Uterus (tissue), 2 donors: ENCODE measurements around the gene MPND.

ENCODE experiments used
- CTCF ChIP-seq, 4 experiments: fragments of 200-600 bp in 2 of 4; fragments of 450-650 bp in 2 of 4; sonication (generic) in 2 of 4; IDR thresholded peaks; one replicate each; pipeline ENCODE4 v1.5.1; 2016 to 2019; ENCODE audit warnings: antibody characterized with exemption in 4 of 4, mild to moderate bottlenecking in 2 of 4, moderate library complexity in 1 of 4
- POLR2A ChIP-seq, 2 donors: fragments of 450-650 bp; IDR thresholded peaks; one replicate each; pipeline ENCODE4 v1.6.1; 2016; ENCODE audit warnings: antibody characterized with exemption in 2 of 2, mild to moderate bottlenecking in 1 of 2, moderate library complexity in 1 of 2

- TF ChIP-seq CTCF (IDR thresholded peaks at IDR 0.05) (no peak), POLR2A (IDR thresholded peaks at IDR 0.05) (no peak)
These were observed 62.6 kb downstream of the MPND start for GRCh38 chr19:4405977-4406376.
